Spinal cord (tissue), 10 donors: ENCODE results near the gene GRID1. TPM values are rescaled to one million over a fixed set of nuclear protein-coding genes. Genes with fewer than 3 reads are reported as not detected.

ENCODE experiments used
- DNase-seq, 6 donors: peaks; one replicate each; pipeline versions ENCODE4 v3.0.0 to v3.0.0-alpha.2; 2013 to 2015; ENCODE audit warnings: low spot score in 6 of 6, low read depth in 4 of 6
- H3K27ac ChIP-seq: one replicate; pipeline ENCODE4 v1.5.1; 2013; ENCODE audit warnings: low read depth, low read length, control low read depth
- H3K27me3 ChIP-seq: one replicate; pipeline ENCODE4 v1.6.1; 2013; ENCODE audit warnings: low read length; ENCODE audit not compliant: control insufficient read depth, insufficient read depth
- H3K36me3 ChIP-seq: one replicate; pipeline ENCODE4 v1.6.1; 2013; ENCODE audit warnings: low read length; ENCODE audit not compliant: control insufficient read depth, insufficient read depth
- H3K4me1 ChIP-seq: one replicate; pipeline ENCODE4 v1.6.1; 2013; ENCODE audit warnings: low read length; ENCODE audit not compliant: control insufficient read depth, insufficient read depth
- H3K4me3 ChIP-seq: one replicate; pipeline ENCODE4 v1.5.1; 2013; ENCODE audit warnings: low read depth, low read length, control low read depth
- H3K9me3 ChIP-seq: one replicate; pipeline ENCODE4 v1.6.1; 2013; ENCODE audit warnings: low read length; ENCODE audit not compliant: control insufficient read depth, insufficient read depth
- WGBS: methylation state at CpG from one replicate; pipeline ENCODE4 v1.1.5; 2013; ENCODE audit warnings: missing lambda C conversion rate; ENCODE audit not compliant: insufficient coverage; 5-methylcytosine and 5-hydroxymethylcytosine counted together
- polyA plus RNA-seq, 2 donors: library from polyadenylated mRNA; unstranded; fragments of 120-200 nt; gene quantifications; one replicate each; pipeline ENCODE4 v1.2.1, GENCODE V29; 2013; ENCODE audit not compliant: insufficient read length in 2 of 2
- total RNA-seq, 2 donors: library from RNA; depleted of rRNA in 1 of 2; stranded (reverse); fragments of 120-200 nt in 1 of 2; fragments of >200 nt in 1 of 2; gene quantifications; one replicate each; pipeline versions ENCODE4 v1.2.3 to v1.2.4, GENCODE V29; 2013 to 2014
- donor health status: healthy.

GRID1 gene
- total and polyA plus RNA-seq, 4 donors: 7.6 to 30.1 (median 22.2) TPM

- Histone ChIP-seq H3K27me3 (no peaks in the 10 kb centered on the region), H3K4me3 (no peak overlapping the region), H3K36me3 (peaks cover 2% of the 10 kb centered on the region), H3K4me1 (peaks cover 8% of the 10 kb centered on the region), H3K9me3 (no peaks in the 10 kb centered on the region), H3K27ac (no peak overlapping the region)
- WGBS: no CpG with 5 or more reads among the region's 2 CpGs
- DNase-seq: no peak
Measured at GRCh38 chr10:85666102-85666501, 700.5 kb downstream of the GRID1 start.

- peaks cover 2% of the 10 kb centered on the region for H3K36me3 ChIP-seq
- no CpG with 5 or more reads among the region's 6 CpGs for WGBS
- H3K9me3 ChIP-seq: no peaks in the 10 kb centered on the region
- peaks cover 10% of the 10 kb centered on the region for H3K4me1 ChIP-seq
- DNase-seq: peak in 1 of 6 donors; percentile 36
- H3K27me3 ChIP-seq: no peaks in the 10 kb centered on the region
- H3K27ac ChIP-seq: no peak overlapping the region
- no peak overlapping the region for H3K4me3 ChIP-seq
Measured at GRCh38 chr10:85665681-85666080, 700.9 kb downstream of the GRID1 start.

GRCh38 chr10:85665078-85665477 is 701.5 kb downstream of the GRID1 start:
- Histone ChIP-seq H3K9me3 (no peaks in the 10 kb centered on the region), H3K4me1 (peaks cover 10% of the 10 kb centered on the region), H3K27ac (no peak overlapping the region), H3K36me3 (peaks cover 2% of the 10 kb centered on the region), H3K4me3 (no peak overlapping the region), H3K27me3 (no peaks in the 10 kb centered on the region)
- no peak for DNase-seq
- WGBS: no CpG with 5 or more reads among the region's 1 CpG

DNA sequence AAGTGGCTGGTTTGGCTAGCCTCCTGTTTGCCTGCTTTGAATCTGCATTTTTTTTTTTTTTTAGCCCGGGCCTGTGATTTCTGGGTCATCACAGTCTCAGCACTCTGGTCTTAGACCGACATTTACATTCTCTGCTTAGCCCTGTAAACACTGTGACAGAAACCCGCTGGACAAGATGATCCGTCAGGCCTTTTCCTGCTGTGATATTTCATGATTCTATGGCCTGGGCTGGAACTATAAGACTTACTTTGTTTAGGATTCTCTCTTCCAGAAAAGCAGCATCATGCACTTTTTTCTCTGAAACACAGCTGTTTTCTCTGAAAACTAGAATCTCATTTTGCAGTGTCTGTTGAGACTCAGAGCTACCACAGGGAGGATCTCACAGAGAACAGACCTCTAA is 705.5 kb downstream of the GRID1 start:
- Histone ChIP-seq H3K9me3 (no peaks in the 10 kb centered on the region), H3K27ac (peak overlapping the region; percentile 22), H3K36me3 (peaks cover 2% of the 10 kb centered on the region), H3K27me3 (no peaks in the 10 kb centered on the region), H3K4me1 (peaks cover 21% of the 10 kb centered on the region), H3K4me3 (no peak overlapping the region)
- WGBS: 59% methylated on average over 4 of the region's 4 CpGs
- DNase-seq: peak in 2 of 6 donors; percentile 38 to 55

DNA sequence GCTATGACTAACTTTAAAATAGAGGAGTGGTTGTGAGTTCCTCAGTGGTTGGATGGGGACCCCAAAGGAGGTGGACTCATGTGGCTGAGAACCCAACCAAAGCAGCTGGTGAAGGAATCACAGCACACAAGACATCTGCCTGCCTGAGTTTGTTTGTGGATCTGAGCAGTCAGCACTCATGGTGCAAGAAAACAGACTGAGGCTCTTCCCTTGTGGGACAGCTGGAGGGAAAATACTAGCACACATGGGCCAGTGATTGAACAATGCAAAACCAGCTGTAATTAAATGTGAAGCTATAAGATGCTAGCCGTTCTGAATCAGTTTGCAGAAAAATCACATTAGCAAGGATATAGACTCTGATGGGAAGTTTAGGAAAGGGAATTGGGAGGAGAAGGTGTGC is 707.3 kb downstream of the GRID1 start:
- WGBS: 80% methylated on average over 1 of the region's 1 CpG
- H3K36me3 ChIP-seq: peaks cover 2% of the 10 kb centered on the region
- no peak overlapping the region for H3K4me3 ChIP-seq
- H3K4me1 ChIP-seq: peaks cover 21% of the 10 kb centered on the region
- peak in 1 of 6 donors; percentile 20 for DNase-seq
- no peak overlapping the region for H3K27ac ChIP-seq
- no peaks in the 10 kb centered on the region for H3K27me3 ChIP-seq
- H3K9me3 ChIP-seq: no peaks in the 10 kb centered on the region

DNA sequence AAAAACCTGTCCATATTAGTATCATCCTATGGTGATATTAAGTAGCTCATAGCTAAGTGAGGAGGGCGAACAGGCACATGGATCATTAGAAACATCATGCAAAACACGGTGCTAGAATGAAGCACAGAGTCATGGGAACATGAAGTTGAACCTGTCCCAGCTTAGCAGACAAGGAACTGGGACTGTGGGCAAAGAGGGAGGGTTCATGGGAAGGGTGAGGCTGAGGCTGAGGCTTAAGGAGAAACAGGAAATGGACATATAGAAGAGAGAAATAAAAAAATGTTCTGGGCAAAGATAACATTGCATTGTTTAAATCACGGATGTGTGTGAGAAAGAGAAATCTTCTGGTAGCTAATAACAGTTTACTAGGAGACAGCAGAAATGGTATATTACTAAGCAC is 708.1 kb downstream of the GRID1 start:
- Histone ChIP-seq H3K9me3 (no peaks in the 10 kb centered on the region), H3K27ac (no peak overlapping the region), H3K27me3 (no peaks in the 10 kb centered on the region), H3K36me3 (peaks cover 2% of the 10 kb centered on the region), H3K4me3 (no peak overlapping the region), H3K4me1 (peaks cover 21% of the 10 kb centered on the region)
- WGBS: 57% methylated on average over 3 of the region's 3 CpGs
- DNase-seq: no peak

DNA sequence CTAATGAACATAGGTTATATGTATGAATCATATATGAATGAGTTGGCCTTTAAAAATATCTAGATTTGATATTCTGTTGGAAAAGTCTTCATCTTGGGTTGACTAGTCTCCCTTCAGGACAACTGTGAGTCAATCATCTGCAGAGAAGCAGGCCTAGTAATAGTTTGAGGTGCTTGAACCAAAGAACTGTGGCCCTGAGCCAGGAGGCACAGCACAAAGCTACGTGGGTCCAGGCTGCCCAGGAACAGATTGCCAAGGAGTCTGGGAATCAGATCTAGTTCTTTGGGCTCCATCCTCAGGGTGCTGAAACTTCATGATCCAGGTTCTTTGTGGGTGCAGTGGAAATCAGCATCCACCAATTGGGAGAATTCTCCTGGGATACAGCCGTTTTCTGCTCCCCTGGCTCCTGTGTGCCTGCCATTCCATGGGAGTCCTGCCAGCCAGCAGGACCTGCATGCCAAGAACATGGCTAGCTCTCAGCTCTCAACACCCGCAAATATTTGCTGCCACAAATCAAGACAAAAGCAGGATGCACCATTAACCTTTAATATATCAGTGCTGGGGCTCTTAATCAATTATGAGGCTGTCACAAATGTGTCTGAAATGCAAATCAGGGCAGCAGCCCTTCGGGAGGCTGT is 709.0 kb downstream of the GRID1 start:
- H3K27me3 ChIP-seq: no peaks in the 10 kb centered on the region
- H3K36me3 ChIP-seq: peaks cover 2% of the 10 kb centered on the region
- H3K4me1 ChIP-seq: peaks cover 21% of the 10 kb centered on the region
- peak in 2 of 6 donors; percentile 47 to 68 for DNase-seq
- WGBS: 29% methylated on average over 3 of the region's 4 CpGs
- H3K4me3 ChIP-seq: no peak overlapping the region
- H3K9me3 ChIP-seq: no peaks in the 10 kb centered on the region
- H3K27ac ChIP-seq: no peak overlapping the region

DNA sequence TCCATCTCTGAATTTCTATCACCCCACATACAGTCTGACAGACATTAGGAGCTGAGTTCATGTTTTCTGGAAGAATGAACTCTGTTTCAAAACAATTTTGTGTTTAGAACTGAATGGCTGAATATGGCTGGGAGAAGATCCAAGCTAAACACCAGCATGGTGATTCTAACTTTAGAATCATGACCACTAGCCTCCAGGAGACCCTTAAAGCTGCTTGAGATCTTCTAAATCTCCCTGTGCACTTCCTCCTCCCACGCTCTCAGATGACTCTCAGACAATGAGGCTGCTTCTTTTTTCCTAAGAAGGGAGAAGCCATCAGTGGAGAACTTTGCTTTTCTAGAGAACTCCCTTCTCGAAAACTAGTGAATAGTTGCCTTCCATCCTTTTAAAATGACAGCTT is 711.2 kb downstream of the GRID1 start:
- DNase-seq: peak in 1 of 6 donors; percentile 59
- Histone ChIP-seq H3K4me1 (peaks cover 16% of the 10 kb centered on the region), H3K36me3 (no peaks in the 10 kb centered on the region), H3K27ac (peak overlapping the region; percentile 33), H3K27me3 (no peaks in the 10 kb centered on the region), H3K9me3 (no peaks in the 10 kb centered on the region), H3K4me3 (no peak overlapping the region)
- 71% methylated on average over 2 of the region's 2 CpGs for WGBS

- H3K9me3 ChIP-seq: no peaks in the 10 kb centered on the region
- H3K27ac ChIP-seq: no peak overlapping the region
- no peak overlapping the region for H3K4me3 ChIP-seq
- H3K27me3 ChIP-seq: no peaks in the 10 kb centered on the region
- peak in 2 of 6 donors; percentile 59 to 62 for DNase-seq
- H3K4me1 ChIP-seq: peaks cover 16% of the 10 kb centered on the region
- peaks cover 8% of the 10 kb centered on the region for H3K36me3 ChIP-seq
- 47% methylated on average over 2 of the region's 2 CpGs for WGBS
Measured at GRCh38 chr10:85651497-85651882, 715.1 kb downstream of the GRID1 start.

- H3K27ac ChIP-seq: no peak overlapping the region
- no peak for DNase-seq
- 100% methylated on average over 1 of the region's 1 CpG for WGBS
Measured at GRCh38 chr10:85650791-85651496, 715.7 kb downstream of the GRID1 start.

More at GRCh38 chr10:85650791-85651496, 715.7 kb downstream of the GRID1 start:
- Histone ChIP-seq H3K27me3 (no peaks in the 10 kb centered on the region), H3K36me3 (peaks cover 10% of the 10 kb centered on the region), H3K4me1 (peaks cover 21% of the 10 kb centered on the region), H3K9me3 (no peaks in the 10 kb centered on the region), H3K4me3 (no peak overlapping the region)
